ENCODE results near the gene HOXC10. TPM values are rescaled to one million over a fixed set of nuclear protein-coding genes. Genes with fewer than 3 reads are reported as not detected.

The HOXC10 gene
- total RNA-seq, 1 donor from 2014 or later: not detected

- H3K27me3 Mint-ChIP-seq (ENCODE audit: low read depth, unreplicated experiment): peaks cover 80% of the 10 kb centered on the region
- Histone ChIP-seq H2AFZ (ENCODE audit: low read depth, low read length) (no peak overlapping the region), H3K9ac (ENCODE audit: low read length) (no peak overlapping the region), H4K20me1 (ENCODE audit: insufficient read depth, low read length) (no peaks in the 10 kb centered on the region), H3K27ac (ENCODE audit: low read depth, low read length) (no peak overlapping the region), H3K27me3 (ENCODE audit: insufficient read depth, low read length) (peaks cover 90% of the 10 kb centered on the region), H3K79me2 (ENCODE audit: insufficient read depth, low read length) (no peaks in the 10 kb centered on the region), H3K36me3 (ENCODE audit: insufficient read depth, low read length) (no peaks in the 10 kb centered on the region), H3K4me2 (ENCODE audit: low read length) (no peak overlapping the region), H3K4me3 (ENCODE audit: insufficient read depth, low read depth, low read length) (no peak overlapping the region), H3K4me1 (ENCODE audit: insufficient read depth, low read length) (no peaks in the 10 kb centered on the region), H3K9me3 (ENCODE audit: insufficient read depth, low read depth, low read length) (peaks cover 7% of the 10 kb centered on the region)
- no peaks in the 10 kb centered on the region for H3K4me1 Mint-ChIP-seq (ENCODE audit: low read depth, unreplicated experiment)
- DNase-seq (ENCODE audit: low read depth) (no peak), FAIRE-seq (no peak)
- H3K4me3 Mint-ChIP-seq (ENCODE audit: unreplicated experiment): no peak overlapping the region
- TF ChIP-seq, protein P1, sequence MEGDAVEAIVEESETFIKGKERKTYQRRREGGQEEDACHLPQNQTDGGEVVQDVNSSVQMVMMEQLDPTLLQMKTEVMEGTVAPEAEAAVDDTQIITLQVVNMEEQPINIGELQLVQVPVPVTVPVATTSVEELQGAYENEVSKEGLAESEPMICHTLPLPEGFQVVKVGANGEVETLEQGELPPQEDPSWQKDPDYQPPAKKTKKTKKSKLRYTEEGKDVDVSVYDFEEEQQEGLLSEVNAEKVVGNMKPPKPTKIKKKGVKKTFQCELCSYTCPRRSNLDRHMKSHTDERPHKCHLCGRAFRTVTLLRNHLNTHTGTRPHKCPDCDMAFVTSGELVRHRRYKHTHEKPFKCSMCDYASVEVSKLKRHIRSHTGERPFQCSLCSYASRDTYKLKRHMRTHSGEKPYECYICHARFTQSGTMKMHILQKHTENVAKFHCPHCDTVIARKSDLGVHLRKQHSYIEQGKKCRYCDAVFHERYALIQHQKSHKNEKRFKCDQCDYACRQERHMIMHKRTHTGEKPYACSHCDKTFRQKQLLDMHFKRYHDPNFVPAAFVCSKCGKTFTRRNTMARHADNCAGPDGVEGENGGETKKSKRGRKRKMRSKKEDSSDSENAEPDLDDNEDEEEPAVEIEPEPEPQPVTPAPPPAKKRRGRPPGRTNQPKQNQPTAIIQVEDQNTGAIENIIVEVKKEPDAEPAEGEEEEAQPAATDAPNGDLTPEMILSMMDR (IDR thresholded peaks at IDR 0.05; ENCODE audit: insufficient read depth, low read depth, low read length): no peak
- peak; percentile 43 for TF ChIP-seq EZH2 (IDR thresholded peaks at IDR 0.05; ENCODE audit: insufficient read depth, low read length)
- no peak overlapping the region for H3K27ac Mint-ChIP-seq (ENCODE audit: unreplicated experiment)
- peaks cover 32% of the 10 kb centered on the region for H3K9me3 Mint-ChIP-seq (ENCODE audit: unreplicated experiment)
- peaks cover 2% of the 10 kb centered on the region for H3K36me3 Mint-ChIP-seq (ENCODE audit: low read depth, unreplicated experiment)
These were observed 44.8 kb downstream of the HOXC10 start for GRCh38 chr12:54029529-54030441.

DNA sequence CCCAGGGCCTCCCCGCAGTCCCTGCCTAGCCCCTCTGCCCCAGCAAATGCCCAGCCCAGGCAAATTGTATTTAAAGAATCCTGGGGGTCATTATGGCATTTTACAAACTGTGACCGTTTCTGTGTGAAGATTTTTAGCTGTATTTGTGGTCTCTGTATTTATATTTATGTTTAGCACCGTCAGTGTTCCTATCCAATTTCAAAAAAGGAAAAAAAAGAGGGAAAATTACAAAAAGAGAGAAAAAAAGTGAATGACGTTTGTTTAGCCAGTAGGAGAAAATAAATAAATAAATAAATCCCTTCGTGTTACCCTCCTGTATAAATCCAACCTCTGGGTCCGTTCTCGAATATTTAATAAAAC is 45.5 kb downstream of the HOXC10 start:
- Histone ChIP-seq H3K4me1 (ENCODE audit: insufficient read depth, low read length) (no peaks in the 10 kb centered on the region), H4K20me1 (ENCODE audit: insufficient read depth, low read length) (no peaks in the 10 kb centered on the region), H3K4me2 (ENCODE audit: low read length) (no peak overlapping the region), H3K4me3 (ENCODE audit: insufficient read depth, low read depth, low read length) (no peak overlapping the region), H3K79me2 (ENCODE audit: insufficient read depth, low read length) (no peaks in the 10 kb centered on the region), H3K36me3 (ENCODE audit: insufficient read depth, low read length) (no peaks in the 10 kb centered on the region), H3K27me3 (ENCODE audit: insufficient read depth, low read length) (peaks cover 87% of the 10 kb centered on the region), H3K27ac (ENCODE audit: low read depth, low read length) (no peak overlapping the region), H2AFZ (ENCODE audit: low read depth, low read length) (no peak overlapping the region), H3K9ac (ENCODE audit: low read length) (no peak overlapping the region), H3K9me3 (ENCODE audit: insufficient read depth, low read depth, low read length) (peaks cover 7% of the 10 kb centered on the region)
- TF ChIP-seq, protein P1 (IDR thresholded peaks at IDR 0.05; ENCODE audit: insufficient read depth, low read depth, low read length): no peak
- no peak for TF ChIP-seq EZH2 (IDR thresholded peaks at IDR 0.05; ENCODE audit: insufficient read depth, low read length)
- no peak overlapping the region for H3K4me3 Mint-ChIP-seq (ENCODE audit: unreplicated experiment)
- H3K36me3 Mint-ChIP-seq (ENCODE audit: low read depth, unreplicated experiment): peaks cover 2% of the 10 kb centered on the region
- no peak overlapping the region for H3K27ac Mint-ChIP-seq (ENCODE audit: unreplicated experiment)
- no peak for FAIRE-seq
- H3K9me3 Mint-ChIP-seq (ENCODE audit: unreplicated experiment): peaks cover 36% of the 10 kb centered on the region
- no peak for DNase-seq (ENCODE audit: low read depth)
- H3K27me3 Mint-ChIP-seq (ENCODE audit: low read depth, unreplicated experiment): peaks cover 80% of the 10 kb centered on the region
- H3K4me1 Mint-ChIP-seq (ENCODE audit: low read depth, unreplicated experiment): no peaks in the 10 kb centered on the region

All from astrocyte (in vitro differentiated cells and primary cell).